Measurements from ENCODE around the gene UQCR10. TPM values are rescaled to one million over a fixed set of nuclear protein-coding genes. Genes with fewer than 3 reads are reported as not detected.

UQCR10 gene
- polyA plus RNA-seq, 1 donor from 2014 or later, result 192 TPM

DNA sequence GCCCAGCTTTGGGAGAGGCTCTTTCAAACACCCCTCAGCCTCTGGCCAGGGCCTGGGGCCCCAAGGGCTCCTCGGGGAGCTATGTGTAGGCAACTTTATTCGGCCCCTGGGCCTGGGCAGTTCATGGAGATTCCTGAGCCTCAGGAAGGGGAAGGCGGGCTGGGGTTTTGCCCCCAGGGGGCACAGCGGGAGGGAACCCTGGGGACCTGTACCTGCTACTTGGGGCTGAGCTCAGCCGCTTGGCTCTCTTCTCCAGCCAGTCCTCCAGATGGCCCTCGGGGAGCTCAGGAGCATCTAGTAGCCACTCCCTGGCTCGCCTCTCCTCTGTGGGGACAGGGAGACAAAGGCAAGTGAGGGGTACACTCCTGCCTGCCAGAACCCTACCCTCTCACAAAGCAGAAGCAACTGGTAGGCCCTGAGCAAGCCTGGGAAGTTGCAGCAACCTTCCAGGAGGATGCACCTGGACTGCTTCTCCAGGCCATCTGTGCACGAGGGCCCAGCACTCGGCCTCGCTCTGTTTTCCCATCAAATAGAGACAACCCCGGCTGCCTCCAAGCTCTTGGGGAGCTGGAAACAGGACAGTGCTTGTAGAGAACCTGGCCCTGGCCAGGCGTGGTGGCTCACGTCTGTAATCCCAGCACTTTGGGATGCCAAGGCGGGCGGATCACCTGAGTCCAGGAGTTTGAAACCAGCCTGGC is 28.9 kb upstream of the UQCR10 start:
- Histone ChIP-seq H4K20me1 (ENCODE audit: insufficient read depth) (no peaks in the 10 kb centered on the region), H3K79me2 (replicated peaks; ENCODE audit: insufficient read depth, low read length) (no peaks in the 10 kb centered on the region), H3K9ac (ENCODE audit: low read length) (no peak overlapping the region), H3K36me3 (ENCODE audit: insufficient read depth, low read length) (no peaks in the 10 kb centered on the region), H3K27me3 (ENCODE audit: insufficient read depth, low read depth, low read length) (no peaks in the 10 kb centered on the region), H3F3A (ENCODE audit: insufficient read depth, low read length, poor library complexity, severe bottlenecking) (no peaks in the 10 kb centered on the region), H3K9me2 (ENCODE audit: insufficient read depth, low read length) (no peaks in the 10 kb centered on the region), H2AFZ (ENCODE audit: low read depth, low read length) (no peak overlapping the region), H3K4me2 (ENCODE audit: low read length) (no peak overlapping the region), H3K9me3 (ENCODE audit: low read length) (no peaks in the 10 kb centered on the region), H3K4me3 (ENCODE audit: low read length) (no peak overlapping the region), H3K27ac (ENCODE audit: low read length) (no peak overlapping the region)
- TF ChIP-seq RAD21 (conservative IDR thresholded peaks at IDR 0.05), result no peak
- TF ChIP-seq, protein P1, sequence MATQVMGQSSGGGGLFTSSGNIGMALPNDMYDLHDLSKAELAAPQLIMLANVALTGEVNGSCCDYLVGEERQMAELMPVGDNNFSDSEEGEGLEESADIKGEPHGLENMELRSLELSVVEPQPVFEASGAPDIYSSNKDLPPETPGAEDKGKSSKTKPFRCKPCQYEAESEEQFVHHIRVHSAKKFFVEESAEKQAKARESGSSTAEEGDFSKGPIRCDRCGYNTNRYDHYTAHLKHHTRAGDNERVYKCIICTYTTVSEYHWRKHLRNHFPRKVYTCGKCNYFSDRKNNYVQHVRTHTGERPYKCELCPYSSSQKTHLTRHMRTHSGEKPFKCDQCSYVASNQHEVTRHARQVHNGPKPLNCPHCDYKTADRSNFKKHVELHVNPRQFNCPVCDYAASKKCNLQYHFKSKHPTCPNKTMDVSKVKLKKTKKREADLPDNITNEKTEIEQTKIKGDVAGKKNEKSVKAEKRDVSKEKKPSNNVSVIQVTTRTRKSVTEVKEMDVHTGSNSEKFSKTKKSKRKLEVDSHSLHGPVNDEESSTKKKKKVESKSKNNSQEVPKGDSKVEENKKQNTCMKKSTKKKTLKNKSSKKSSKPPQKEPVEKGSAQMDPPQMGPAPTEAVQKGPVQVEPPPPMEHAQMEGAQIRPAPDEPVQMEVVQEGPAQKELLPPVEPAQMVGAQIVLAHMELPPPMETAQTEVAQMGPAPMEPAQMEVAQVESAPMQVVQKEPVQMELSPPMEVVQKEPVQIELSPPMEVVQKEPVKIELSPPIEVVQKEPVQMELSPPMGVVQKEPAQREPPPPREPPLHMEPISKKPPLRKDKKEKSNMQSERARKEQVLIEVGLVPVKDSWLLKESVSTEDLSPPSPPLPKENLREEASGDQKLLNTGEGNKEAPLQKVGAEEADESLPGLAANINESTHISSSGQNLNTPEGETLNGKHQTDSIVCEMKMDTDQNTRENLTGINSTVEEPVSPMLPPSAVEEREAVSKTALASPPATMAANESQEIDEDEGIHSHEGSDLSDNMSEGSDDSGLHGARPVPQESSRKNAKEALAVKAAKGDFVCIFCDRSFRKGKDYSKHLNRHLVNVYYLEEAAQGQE (IDR thresholded peaks at IDR 0.05; ENCODE audit: borderline replicate concordance), result no peak
- no peak for TF ChIP-seq SMC3 (conservative IDR thresholded peaks at IDR 0.05; ENCODE audit: poor library complexity)
- TF ChIP-seq EP300 (conservative IDR thresholded peaks at IDR 0.05; ENCODE audit: poor library complexity, severe bottlenecking), result no peak
- TF ChIP-seq, protein P2, sequence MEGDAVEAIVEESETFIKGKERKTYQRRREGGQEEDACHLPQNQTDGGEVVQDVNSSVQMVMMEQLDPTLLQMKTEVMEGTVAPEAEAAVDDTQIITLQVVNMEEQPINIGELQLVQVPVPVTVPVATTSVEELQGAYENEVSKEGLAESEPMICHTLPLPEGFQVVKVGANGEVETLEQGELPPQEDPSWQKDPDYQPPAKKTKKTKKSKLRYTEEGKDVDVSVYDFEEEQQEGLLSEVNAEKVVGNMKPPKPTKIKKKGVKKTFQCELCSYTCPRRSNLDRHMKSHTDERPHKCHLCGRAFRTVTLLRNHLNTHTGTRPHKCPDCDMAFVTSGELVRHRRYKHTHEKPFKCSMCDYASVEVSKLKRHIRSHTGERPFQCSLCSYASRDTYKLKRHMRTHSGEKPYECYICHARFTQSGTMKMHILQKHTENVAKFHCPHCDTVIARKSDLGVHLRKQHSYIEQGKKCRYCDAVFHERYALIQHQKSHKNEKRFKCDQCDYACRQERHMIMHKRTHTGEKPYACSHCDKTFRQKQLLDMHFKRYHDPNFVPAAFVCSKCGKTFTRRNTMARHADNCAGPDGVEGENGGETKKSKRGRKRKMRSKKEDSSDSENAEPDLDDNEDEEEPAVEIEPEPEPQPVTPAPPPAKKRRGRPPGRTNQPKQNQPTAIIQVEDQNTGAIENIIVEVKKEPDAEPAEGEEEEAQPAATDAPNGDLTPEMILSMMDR (IDR thresholded peaks at IDR 0.05; ENCODE audit: poor library complexity, severe bottlenecking), result no peak
- no peak for TF ChIP-seq EZH2 (IDR thresholded peaks at IDR 0.05; ENCODE audit: borderline replicate concordance, insufficient read depth, low read length, poor library complexity, severe bottlenecking)
- TF ChIP-seq TAF1 (IDR thresholded peaks at IDR 0.05; ENCODE audit: low read depth), result no peak

- H3F3A ChIP-seq (ENCODE audit: insufficient read depth, low read length, poor library complexity, severe bottlenecking), result no peaks in the 10 kb centered on the region
- H3K9me3 ChIP-seq (ENCODE audit: low read length), result no peaks in the 10 kb centered on the region
- H3K27ac ChIP-seq (ENCODE audit: low read length), result no peak overlapping the region
- H4K20me1 ChIP-seq (ENCODE audit: insufficient read depth), result no peaks in the 10 kb centered on the region
- no peak overlapping the region for H3K9ac ChIP-seq (ENCODE audit: low read length)
- no peaks in the 10 kb centered on the region for H3K27me3 ChIP-seq (ENCODE audit: insufficient read depth, low read depth, low read length)
- TF ChIP-seq, protein P2 (IDR thresholded peaks at IDR 0.05; ENCODE audit: poor library complexity, severe bottlenecking), result no peak
- no peak for TF ChIP-seq EP300 (conservative IDR thresholded peaks at IDR 0.05; ENCODE audit: poor library complexity, severe bottlenecking)
- TF ChIP-seq EZH2 (IDR thresholded peaks at IDR 0.05; ENCODE audit: borderline replicate concordance, insufficient read depth, low read length, poor library complexity, severe bottlenecking), result no peak
- no peak for TF ChIP-seq MXI1 (conservative IDR thresholded peaks at IDR 0.05; ENCODE audit: poor library complexity, severe bottlenecking)
- TF ChIP-seq, protein P1 (IDR thresholded peaks at IDR 0.05; ENCODE audit: borderline replicate concordance), result no peak
- TF ChIP-seq POLR2AphosphoS5 (IDR thresholded peaks at IDR 0.05), result no peak
- TF ChIP-seq SMC3 (conservative IDR thresholded peaks at IDR 0.05; ENCODE audit: poor library complexity), result no peak
- TF ChIP-seq RAD21 (conservative IDR thresholded peaks at IDR 0.05), result no peak
- TF ChIP-seq TAF1 (IDR thresholded peaks at IDR 0.05; ENCODE audit: low read depth), result no peak
- H2AFZ ChIP-seq (ENCODE audit: low read depth, low read length), result no peak overlapping the region
- H3K36me3 ChIP-seq (ENCODE audit: insufficient read depth, low read length), result no peaks in the 10 kb centered on the region
- H3K4me2 ChIP-seq (ENCODE audit: low read length), result no peak overlapping the region
- no peaks in the 10 kb centered on the region for H3K9me2 ChIP-seq (ENCODE audit: insufficient read depth, low read length)
- H3K4me3 ChIP-seq (ENCODE audit: low read length), result no peak overlapping the region
- H3K79me2 ChIP-seq (replicated peaks; ENCODE audit: insufficient read depth, low read length), result no peaks in the 10 kb centered on the region
These were observed 27.8 kb upstream of the UQCR10 start for GRCh38 chr22:29739346-29739875.

Data from neural cell (in vitro differentiated cells).